GM19193 (cell line): ENCODE results near the gene TGM6.

Source experiments
- POLR2A ChIP-seq: IDR thresholded peaks from 4 replicates; pipeline ENCODE4 v1.6.1; 2011; ENCODE audit not compliant: insufficient read depth, insufficient read length; ENCODE audit errors: extremely low read depth

Gene TGM6

DNA sequence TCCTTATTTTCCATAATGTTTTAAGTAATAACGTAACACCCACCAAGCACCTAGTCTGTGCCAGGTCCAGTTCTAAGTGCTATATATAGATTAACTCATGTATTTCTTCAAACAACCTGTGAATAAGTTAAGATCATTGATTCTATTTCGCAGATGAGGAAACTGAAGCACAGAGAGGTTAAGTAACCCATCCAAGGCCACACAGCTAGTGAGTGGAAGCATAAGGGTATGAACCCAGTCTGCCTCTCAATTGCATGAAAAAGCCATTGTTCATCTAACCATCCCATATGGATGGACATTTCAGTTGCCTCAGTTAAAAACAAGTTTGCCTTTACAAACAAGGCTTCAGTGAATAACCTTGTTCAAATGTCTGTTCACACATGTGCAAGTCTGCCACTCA is 20.8 kb downstream of the TGM6 start:
- no peak for TF ChIP-seq POLR2A

DNA sequence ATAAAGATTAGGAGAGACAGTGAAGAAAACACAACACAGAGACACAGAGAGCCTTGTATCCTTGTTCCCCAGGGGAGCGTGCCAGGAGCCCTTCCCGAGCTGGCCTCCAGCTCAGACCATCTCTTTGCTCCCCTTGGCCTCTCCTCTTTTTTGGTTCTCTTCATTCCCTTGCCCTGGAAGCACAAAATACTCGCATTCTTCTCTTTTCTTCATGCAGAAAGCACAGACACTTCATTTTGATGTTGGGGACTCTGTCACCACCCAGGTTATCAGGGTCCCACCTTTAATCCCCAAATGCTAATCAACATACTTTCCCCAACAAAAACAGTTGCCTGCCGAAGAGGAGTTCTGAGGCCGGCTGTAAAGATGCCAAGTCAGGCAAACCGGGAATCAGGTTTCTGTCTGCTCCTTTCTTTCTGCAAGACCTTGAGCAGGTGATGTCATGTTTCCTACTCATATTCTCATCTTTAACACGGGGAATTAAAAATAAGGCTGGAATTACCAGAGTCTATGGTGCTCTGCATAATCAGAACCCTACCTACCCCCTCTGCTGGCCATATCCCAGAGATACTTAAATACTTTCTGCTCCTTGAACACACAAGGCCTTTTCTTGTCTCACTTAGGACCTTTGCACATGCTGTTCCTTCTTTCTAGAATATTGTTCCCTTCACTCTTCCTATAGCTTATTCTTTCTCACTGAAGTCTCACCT is 21.7 kb downstream of the TGM6 start:
- TF ChIP-seq POLR2A: no peak

DNA sequence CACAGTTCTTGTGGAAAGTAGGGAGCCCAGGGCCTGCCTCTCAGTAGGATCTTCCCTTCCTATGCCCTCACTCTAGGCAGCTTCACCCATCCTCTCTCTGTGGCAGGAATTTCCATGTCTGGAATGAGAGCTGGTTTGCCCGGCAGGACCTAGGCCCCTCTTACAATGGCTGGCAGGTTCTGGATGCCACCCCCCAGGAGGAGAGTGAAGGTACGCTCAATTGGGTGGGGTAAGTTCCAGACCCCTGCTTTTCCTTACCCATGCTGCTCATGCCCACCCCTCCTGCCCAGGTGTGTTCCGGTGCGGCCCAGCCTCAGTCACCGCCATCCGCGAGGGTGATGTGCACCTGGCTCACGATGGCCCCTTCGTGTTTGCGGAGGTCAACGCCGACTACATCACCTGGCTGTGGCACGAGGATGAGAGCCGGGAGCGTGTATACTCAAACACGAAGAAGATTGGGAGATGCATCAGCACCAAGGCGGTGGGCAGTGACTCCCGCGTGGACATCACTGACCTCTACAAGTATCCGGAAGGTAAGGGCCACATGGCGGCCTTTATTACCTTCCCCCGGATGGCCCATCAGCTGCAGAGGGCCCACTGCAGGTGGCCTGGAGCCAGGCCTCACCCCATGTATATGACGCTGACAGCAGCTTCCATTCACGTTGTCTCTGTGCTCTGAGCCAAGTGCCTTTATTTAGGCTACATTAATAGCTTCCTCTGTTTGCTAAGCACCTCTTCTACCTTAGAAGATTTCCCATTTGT is 22.8 kb downstream of the TGM6 start:
- no peak for TF ChIP-seq POLR2A

DNA sequence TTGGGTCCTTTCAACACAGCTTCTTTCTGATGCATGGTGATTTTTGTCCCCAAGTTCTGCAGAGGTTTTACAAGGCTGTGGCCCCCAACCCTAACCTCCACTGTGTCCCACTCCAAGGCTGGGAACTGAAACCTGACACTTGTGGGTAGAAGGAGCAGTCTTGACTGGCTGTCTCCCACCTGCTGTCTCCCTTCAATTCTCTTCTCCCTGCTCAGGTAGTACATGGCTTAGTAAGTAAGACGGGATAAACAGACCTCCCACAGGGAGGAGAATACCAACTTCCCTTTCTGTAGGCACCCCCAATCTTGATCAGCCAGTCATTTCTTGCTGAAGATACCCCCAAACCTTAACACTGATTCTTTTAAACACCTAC is 25.0 kb downstream of the TGM6 start:
- no peak for TF ChIP-seq POLR2A

DNA sequence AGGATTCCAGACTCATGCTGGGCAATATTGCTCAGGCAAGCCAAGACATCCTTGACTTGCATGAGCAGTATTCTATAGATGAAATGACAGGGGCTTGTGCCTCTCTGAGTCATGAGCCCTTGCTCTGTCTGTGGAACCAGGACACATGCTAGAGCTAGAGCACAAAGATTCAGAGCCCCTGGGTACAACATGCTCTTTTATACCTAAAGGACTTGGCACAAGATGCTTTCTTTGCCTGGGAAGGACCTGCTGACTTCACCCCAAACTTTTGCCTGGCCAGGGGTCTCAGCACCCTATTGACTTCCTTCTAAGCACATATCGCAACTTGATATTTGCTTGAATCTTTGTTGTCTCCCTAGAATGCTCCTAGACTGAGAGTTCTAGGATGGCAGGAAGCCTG is 27.4 kb downstream of the TGM6 start:
- TF ChIP-seq POLR2A: no peak

DNA sequence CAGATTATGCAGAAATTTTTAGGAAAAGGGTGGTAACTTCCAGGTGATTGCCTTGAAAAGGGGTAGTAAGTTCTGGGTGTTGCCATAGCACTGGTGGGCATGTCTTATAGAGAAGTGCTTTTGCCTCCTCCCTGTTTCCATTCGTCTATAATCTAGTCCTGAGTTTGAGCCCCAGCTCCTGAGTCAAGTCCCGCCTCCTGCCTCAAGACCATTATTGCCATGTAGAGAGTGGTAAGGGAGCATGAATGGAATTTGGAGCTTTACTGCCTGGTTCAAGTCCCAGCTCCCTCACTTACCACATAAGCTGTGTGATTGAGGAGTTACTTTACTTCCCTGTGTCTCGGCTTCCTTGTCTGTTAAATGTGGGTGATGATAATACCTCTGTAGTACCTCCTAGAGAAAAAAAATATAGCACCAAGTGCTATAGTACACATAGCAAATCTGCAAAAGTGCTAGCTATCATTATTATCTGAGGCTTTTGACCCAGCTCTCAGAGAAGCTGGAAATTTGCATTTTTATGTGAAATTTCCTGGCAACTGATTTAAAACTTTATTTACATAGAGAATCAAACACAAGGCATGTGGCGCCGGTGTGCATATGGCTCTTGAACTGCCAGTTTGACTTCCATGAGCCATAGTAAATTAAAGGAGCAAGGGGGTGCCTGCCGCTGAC is 36.0 kb downstream of the TGM6 start:
- TF ChIP-seq POLR2A: no peak

DNA sequence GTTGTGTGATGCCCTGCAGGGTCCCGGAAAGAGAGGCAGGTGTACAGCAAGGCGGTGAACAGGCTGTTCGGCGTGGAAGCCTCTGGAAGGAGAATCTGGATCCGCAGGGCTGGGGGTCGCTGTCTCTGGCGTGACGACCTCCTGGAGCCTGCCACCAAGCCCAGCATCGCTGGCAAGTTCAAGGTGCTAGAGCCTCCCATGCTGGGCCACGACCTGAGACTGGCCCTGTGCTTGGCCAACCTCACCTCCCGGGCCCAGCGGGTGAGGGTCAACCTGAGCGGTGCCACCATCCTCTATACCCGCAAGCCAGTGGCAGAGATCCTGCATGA is 36.5 kb downstream of the TGM6 start:
- no peak for TF ChIP-seq POLR2A

DNA sequence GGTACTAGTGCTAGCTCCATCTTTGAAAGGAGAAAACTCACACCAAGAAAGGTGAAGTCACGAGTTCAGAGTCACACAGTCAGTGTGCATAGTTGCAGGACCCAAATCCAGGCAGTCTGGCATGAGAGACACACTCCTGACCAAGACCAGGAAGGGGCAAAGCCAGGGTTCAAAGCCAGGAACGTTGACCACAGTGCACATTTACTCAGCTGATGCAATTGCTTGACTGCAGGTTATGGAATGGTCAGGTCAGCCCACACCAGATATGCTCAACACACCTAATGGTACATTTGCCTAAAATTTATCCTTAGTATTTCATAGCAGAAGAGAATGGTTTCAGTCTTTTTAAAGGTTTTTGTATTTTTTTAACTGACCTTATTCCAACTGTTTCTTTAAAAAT is 37.7 kb downstream of the TGM6 start:
- TF ChIP-seq POLR2A: no peak

DNA sequence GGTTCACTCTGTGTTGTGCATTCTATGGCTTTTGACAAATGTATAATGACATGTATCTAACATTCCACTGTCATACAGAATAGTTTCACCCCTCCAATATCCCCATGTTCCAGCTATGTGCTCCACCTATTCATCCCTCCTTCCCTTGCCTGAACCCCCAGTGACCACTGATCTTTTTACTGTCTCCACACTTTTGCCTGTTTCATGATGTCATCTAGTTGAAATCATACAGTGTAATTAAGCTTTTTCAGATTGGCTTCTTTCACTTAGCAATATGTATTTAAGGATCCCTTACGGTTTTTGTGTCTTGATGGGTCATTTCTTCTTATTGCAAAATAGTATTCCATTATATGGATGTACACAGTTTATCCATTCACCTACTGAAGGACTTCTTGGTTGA is 39.8 kb downstream of the TGM6 start:
- no peak for TF ChIP-seq POLR2A

DNA sequence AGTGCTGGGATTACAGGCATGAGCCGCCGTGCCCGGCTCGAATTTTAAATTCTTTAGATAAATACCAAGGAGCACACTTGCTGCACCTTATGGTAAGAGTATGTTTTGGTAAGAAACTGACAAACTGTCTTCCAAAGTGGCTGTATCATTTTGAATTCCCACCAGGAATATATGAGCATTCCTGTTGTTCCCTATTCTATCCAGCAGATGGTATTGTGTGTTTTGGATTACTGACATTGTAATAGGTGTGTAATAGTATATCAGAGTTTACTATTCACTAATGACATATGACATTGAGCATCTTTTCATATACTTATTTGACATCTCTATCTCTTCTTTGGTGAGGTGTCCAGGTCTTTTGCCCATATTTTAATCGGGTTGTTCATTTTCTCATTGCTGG is 40.5 kb downstream of the TGM6 start:
- no peak for TF ChIP-seq POLR2A

DNA sequence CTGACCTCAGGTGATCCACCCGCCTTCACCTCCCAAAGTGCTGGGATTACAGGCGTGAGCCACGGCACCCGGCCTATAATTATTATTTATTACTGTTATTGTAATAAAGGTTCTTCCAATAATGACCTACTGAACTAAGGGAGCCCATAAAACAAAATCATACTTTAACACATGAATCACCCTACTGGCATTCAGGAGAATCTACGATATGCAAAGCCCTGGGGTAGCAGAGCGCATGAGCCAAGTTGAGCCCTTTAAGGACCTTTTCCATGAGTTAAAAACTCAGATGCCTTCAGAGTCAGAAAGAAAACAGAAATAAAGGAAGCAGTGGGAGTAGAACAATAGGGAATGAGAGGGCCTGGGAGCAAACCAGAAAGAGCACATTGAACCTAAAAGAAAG is 48.4 kb downstream of the TGM6 start:
- TF ChIP-seq POLR2A: no peak

DNA sequence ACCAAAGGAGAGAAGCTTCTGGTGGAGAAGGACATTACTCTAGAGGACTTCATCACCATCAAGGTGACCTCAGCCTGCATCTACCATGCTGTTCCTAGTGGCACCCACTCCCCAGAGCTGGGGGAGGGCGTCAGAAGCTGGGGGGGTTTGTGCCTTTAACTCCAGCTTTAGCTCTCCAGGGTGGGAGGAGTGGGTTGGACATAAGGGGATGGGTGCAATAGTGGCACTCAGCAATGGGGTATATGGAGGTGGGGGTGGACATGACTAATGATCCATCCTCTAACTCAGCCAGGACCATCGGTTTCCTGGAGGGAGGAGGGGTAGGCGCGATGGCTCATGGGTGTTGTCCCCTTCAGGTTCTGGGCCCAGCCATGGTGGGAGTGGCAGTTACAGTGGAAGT is 49.8 kb downstream of the TGM6 start:
- TF ChIP-seq POLR2A: no peak

DNA sequence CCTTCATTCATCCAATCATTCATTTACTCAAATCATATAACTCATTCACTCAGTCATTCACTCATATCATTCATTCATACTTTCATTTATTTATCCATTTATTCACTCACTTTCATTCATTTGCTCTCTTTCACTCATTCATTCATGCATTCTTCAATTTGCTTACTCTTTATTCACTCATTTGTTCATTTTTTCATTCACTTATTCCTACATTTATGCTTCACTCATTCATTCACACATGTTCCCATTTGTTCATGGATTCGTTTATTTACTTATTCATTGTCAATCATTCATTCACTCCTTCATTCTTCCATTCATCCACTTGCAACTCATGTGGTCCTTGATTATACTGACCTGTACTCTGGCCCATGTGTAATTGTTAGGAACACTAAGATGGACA is 50.5 kb downstream of the TGM6 start:
- no peak for TF ChIP-seq POLR2A

DNA sequence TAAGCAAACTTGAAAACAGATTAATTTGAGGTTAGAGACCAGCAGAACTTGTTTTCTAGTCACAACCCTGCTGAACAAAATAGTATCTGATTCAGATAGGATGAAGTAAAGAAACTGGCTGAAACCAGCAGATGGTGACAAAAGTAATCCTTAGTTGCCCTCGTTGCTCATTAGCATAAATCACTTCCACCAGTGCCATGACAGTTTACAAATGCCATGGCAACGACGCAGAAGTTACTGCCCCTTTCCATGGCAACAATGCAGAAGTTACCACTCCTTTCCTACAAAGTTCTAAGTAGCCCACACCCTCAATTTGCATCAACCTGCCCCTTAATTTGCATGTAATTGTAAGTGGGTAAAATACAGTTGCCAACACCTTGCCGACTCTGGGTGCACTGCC is 66.1 kb downstream of the TGM6 start:
- TF ChIP-seq POLR2A: no peak

DNA sequence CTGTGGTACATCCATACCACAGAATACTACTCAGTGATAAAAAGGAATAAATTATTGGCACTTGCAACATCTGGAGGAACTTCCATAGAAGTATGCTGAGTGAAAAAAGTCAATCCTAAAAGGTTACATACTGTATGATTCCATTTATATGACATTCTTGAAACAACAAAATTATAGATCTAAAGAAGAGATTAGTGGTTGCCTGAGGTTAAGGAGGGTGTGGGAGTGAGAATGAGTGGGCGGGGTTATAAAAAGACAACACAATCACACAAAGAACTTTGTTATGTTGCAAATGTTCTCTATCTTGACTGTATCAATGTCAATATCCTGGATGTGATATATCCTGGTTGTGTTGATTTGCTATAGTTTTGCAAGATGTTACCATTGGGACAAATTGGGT is 68.7 kb downstream of the TGM6 start:
- no peak for TF ChIP-seq POLR2A

DNA sequence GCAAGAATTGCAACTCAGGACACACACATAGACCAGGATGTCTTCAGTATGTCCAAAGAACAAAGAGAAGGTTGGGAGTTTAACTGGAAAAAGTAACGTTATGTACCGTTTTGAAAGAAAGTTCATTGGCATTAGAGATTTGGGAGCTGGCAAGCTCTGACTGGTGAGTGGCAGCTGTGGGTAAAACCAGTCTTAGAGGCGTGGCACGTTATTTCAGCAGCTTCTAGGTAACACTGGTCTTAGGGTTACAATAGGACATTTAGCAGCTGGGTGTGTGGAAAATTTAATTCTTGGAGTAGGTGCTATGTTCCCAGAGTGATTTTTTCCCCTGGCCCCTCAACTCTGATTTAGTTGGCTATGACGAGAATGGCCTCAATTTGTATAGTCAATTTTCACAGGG is 70.7 kb downstream of the TGM6 start:
- TF ChIP-seq POLR2A: no peak
